GM10266 (cell line): ENCODE results near the gene C9orf78.

Experiments used
- DNase-seq: peaks from one replicate; pipeline ENCODE4 v3.0.0; 2012; ENCODE audit errors: extremely low spot score
- TF ChIP-seq, protein P1 (sequence below): IDR thresholded peaks from 2 replicates; pipeline ENCODE4 v1.5.1; 2012; ENCODE audit warnings: mild to moderate bottlenecking, low read depth; ENCODE audit not compliant: control insufficient read depth, insufficient read depth; ENCODE audit errors: missing control alignments

The C9orf78 gene

DNA sequence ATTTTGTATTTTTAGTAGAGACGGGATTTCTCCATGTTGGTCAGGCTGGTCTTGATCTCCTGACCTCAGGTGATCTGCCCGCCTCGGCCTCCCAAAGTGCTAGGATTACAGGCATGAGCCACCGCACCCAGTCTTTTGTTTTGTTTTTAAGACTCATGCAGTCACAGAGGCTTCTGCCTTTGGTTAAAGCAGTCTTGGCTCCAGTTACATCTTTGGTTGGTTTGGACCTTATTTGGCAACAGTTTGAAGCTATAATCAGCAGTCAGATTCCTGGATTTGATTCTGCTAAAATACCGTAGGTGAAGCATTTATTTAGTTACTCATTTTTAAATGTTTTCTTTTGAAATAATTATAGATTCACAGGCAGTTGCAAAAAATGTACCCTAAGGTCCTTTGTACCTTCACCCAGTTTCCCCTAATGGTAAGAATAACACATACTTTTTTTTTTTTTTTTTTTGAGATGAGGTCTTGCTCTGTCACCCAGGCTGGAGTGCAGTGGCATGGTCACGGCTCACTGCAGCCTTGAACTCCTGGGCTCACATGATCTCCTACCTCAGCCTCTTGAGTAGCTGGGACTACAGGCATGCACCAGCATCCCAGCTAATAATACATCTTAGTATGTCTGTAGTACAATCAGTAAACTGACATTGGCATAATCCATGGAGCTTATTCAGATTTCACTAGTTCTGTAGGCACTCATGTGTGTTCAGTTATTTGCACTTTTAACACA, 15.9 kb upstream of the C9orf78 start:
- TF ChIP-seq, protein P1, sequence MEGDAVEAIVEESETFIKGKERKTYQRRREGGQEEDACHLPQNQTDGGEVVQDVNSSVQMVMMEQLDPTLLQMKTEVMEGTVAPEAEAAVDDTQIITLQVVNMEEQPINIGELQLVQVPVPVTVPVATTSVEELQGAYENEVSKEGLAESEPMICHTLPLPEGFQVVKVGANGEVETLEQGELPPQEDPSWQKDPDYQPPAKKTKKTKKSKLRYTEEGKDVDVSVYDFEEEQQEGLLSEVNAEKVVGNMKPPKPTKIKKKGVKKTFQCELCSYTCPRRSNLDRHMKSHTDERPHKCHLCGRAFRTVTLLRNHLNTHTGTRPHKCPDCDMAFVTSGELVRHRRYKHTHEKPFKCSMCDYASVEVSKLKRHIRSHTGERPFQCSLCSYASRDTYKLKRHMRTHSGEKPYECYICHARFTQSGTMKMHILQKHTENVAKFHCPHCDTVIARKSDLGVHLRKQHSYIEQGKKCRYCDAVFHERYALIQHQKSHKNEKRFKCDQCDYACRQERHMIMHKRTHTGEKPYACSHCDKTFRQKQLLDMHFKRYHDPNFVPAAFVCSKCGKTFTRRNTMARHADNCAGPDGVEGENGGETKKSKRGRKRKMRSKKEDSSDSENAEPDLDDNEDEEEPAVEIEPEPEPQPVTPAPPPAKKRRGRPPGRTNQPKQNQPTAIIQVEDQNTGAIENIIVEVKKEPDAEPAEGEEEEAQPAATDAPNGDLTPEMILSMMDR = no peak
- DNase-seq = no peak

DNA sequence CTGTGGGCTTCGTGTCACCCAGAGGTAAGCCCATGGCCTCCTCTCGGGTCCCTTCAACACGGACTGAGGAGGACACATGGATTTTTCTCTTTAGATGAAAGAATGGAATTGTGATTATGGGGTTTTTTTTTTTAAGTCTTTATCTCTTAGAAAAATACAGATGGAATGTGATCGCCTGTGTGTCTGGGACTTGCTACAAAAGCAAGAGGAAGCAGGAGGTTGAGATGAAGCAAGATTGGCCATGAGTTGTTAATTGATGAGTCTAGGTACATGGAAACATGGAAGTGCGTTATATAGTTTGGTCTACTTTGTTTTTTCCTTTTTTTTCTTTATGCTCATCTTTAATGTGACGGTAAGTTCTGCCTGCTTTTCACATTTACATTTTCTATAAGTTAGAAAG, 14.8 kb upstream of the C9orf78 start:
- no peak for DNase-seq

DNA sequence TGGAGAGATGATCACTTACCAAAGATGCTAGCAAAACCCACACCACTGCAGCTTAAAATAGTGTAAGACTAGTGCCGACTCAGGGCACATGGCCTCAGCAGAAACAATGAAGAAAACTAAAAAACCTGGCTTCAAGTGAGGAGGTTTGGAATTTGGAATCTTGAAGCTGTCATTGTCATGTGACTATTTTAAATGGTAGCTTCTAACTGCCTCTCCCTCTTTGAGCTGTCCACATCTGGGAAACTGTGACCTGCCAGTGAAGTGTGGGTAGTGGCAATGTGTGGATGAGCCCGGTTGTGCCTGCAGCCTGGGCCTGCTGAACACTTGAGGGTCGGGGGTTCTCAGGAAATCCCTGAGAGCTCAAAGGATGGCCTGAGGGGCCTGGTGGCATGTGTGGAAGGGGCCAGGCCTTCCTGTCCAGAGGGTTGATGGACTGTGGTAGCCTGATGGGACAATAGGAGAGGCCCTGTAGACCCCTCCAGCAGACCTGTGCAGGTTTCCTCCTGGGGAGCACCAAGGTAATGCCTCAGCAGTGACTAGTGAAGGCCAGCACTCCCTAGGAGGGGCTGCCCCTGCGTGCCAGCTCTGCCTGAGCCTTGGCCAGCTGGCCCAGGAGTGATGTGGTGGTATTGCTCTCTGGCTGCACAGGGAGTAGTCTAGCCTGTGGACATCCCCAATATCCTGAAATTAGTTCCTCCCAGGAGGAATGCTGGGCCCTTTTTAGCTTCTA, 13.8 kb upstream of the C9orf78 start:
- DNase-seq = no peak
- TF ChIP-seq, protein P1 = no peak

More for the DNA sequence above, 14.8 kb upstream of the C9orf78 start:
- TF ChIP-seq, protein P1 = no peak

DNA sequence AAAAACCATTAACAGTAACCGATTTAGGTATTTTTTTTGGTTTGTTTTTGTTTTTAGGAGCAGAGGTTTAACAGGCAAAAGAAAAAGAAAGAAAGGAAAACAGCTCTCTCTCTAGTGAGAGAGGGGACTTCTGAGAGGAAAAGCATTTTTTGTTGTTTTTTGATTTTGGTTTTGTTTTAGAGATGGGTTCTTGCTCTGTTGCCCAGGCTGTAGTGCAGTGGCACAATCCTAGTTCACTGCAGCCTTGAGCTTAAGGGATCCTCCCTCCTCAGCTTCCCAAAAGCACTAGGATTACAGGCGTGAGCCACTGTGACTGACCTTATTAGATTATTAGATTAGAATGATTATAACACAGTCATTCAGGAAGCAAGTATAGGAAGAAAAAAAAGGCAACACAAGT, 10.3 kb upstream of the C9orf78 start:
- TF ChIP-seq, protein P1 = no peak
- DNase-seq = no peak

DNA sequence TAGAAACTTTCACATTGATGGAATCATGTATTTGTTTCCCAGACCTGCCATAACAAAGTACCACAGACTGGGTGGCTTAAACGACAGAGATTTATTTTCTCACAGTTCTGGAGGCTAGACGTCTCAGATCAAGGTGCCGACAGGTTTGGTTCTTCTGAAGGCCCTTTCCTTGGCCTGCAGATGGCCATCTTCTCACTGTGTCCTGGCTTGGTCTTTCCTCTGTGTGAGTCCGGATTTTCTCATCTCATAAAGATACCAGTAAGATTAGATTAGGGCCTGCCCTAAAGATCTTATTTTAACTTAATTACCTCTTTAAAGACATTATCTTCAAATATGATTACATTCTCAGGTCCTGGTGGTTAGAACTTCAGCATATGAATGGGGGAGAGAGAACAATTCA, 6.0 kb upstream of the C9orf78 start:
- no peak for DNase-seq
- TF ChIP-seq, protein P1 = no peak

DNA sequence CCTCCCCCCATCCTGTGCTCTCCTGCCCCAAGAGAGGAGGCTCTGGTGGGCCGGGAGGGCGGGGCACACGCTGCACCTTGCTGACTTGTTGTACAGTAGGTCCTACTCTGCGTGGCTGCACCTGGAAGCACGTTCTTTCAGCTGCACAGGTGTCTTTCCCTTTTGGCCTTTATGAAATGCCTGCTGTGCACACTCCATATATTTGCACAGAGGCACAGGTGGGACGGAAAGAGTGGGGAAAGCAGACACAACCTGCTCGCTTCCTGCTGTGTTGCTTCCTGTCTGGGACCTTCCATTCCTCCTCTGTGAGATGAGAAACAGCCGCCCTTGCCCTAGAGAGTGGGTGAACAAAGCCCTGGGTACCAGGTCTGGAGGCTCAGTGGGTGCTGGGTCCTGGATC, 5.0 kb upstream of the C9orf78 start:
- TF ChIP-seq, protein P1 = no peak
- DNase-seq = no peak
